ENCODE results near the gene OS9.

GRCh38 chr12:57770734-57771133 lies 76.8 kb downstream of the OS9 start:
- TF ChIP-seq CTCF (IDR thresholded peaks at IDR 0.05; ENCODE audit: borderline replicate concordance, extremely low read depth, low read length, poor library complexity, severe bottlenecking), result no peak
- TF ChIP-seq EZH2 (IDR thresholded peaks at IDR 0.05; ENCODE audit: borderline replicate concordance, low read depth, low read length, severe bottlenecking), result no peak

Measured in DND-41 (cell line).